GM23248 (cell line): Measurements from ENCODE around the gene SLC30A7. TPM values are rescaled to one million over a fixed set of nuclear protein-coding genes. Genes with fewer than 3 reads are reported as not detected.

Experiments
- DNase-seq: peaks from one replicate; pipeline ENCODE4 v3.0.0-alpha.2; 2015
- H2AFZ ChIP-seq: fragments of 200-600 bp; sonication (generic); 2 replicates; pipeline ENCODE4 v1.6.1; 2016; ENCODE audit warnings: antibody characterized with exemption
- H3F3A ChIP-seq: fragments of 200-600 bp; sonication (generic); 2 replicates; pipeline ENCODE4 v1.6.1; 2016; ENCODE audit warnings: mild to moderate bottlenecking, antibody characterized with exemption, mixed run types; ENCODE audit not compliant: insufficient read depth
- H3K27ac ChIP-seq: fragments of 200-600 bp; sonication (generic); 2 replicates; pipeline ENCODE4 v1.5.1; 2016; ENCODE audit warnings: mild to moderate bottlenecking
- H3K27me3 ChIP-seq: fragments of 200-600 bp; sonication (generic); replicated peaks from 2 replicates; pipeline ENCODE4 v1.6.1; 2016; ENCODE audit warnings: mild to moderate bottlenecking; ENCODE audit not compliant: insufficient read depth
- H3K36me3 ChIP-seq: fragments of 200-600 bp; sonication (generic); 2 replicates; pipeline ENCODE4 v1.6.1; 2016; ENCODE audit warnings: low read depth, mild to moderate bottlenecking
- H3K4me1 ChIP-seq: fragments of 200-600 bp; sonication (generic); 2 replicates; pipeline ENCODE4 v1.6.1; 2016; ENCODE audit warnings: mild to moderate bottlenecking; ENCODE audit not compliant: insufficient read depth
- H3K4me2 ChIP-seq: fragments of 200-600 bp; sonication (generic); one replicate; pipeline ENCODE4 v1.6.1; 2016; ENCODE audit warnings: mild to moderate bottlenecking; ENCODE audit not compliant: unreplicated experiment
- H3K4me3 ChIP-seq: fragments of 200-600 bp; sonication (generic); 2 replicates; pipeline ENCODE4 v1.5.1; 2016; ENCODE audit warnings: mild to moderate bottlenecking
- H3K79me2 ChIP-seq: fragments of 200-600 bp; sonication (generic); 2 replicates; pipeline ENCODE4 v1.6.1; 2016; ENCODE audit warnings: mild to moderate bottlenecking; ENCODE audit not compliant: insufficient read depth
- H3K9ac ChIP-seq: fragments of 200-600 bp; sonication (generic); 2 replicates; pipeline ENCODE4 v1.6.1; 2016; ENCODE audit warnings: mild to moderate bottlenecking
- H3K9me2 ChIP-seq: fragments of 200-600 bp; sonication (generic); 2 replicates; pipeline ENCODE4 v1.6.1; 2016; ENCODE audit warnings: mixed run types, mild to moderate bottlenecking, moderate library complexity; ENCODE audit not compliant: insufficient read depth
- H3K9me3 ChIP-seq: fragments of 200-600 bp; sonication (generic); one replicate; pipeline ENCODE4 v1.6.1; 2017; ENCODE audit warnings: low read depth
- H4K20me1 ChIP-seq: fragments of 200-600 bp; sonication (generic); 2 replicates; pipeline ENCODE4 v1.6.0; 2016; ENCODE audit not compliant: insufficient read depth
- EZH2 ChIP-seq: fragments of 200-600 bp; sonication (generic); IDR thresholded peaks from 2 replicates; pipeline ENCODE4 v1.6.1; 2018; ENCODE audit warnings: antibody characterized with exemption, mild to moderate bottlenecking; ENCODE audit not compliant: insufficient read depth, poor library complexity, severe bottlenecking
- EZH2phosphoT487 ChIP-seq: fragments of 200-600 bp; sonication (generic); IDR thresholded peaks from 2 replicates; pipeline ENCODE4 v1.6.1; 2018; ENCODE audit warnings: antibody characterized with exemption, moderate library complexity, mild to moderate bottlenecking, low read depth; ENCODE audit not compliant: insufficient read depth
- WGBS, 2 experiments: methylation state at CpG; one replicate each; pipeline ENCODE4 v1.1.6; 2015 to 2017; ENCODE audit warnings: low lambda C conversion rate in 2 of 2, low coverage in 1 of 2; ENCODE audit errors: missing lambda C conversion rate in 2 of 2; 5-methylcytosine and 5-hydroxymethylcytosine counted together
- in situ Hi-C: fragments of 300-500 bp; cut with MboI; formaldehyde crosslinking; loops from 2 replicates; pipeline ENCODE4 v1.15.0; 2020
- polyA plus RNA-seq: library from polyadenylated mRNA; unstranded; fragments of >200 nt; fragmentation: Nextera tagmentation; extraction: Ambion mirVana; gene quantifications from 2 replicates; pipeline ENCODE4 v1.2.1, GENCODE V29; 2016
- total RNA-seq: library from RNA; depleted of rRNA; stranded (reverse); fragments of >200 nt; shearing (Covaris generic); gene quantifications from 2 replicates; pipeline ENCODE4 v1.2.3, GENCODE V29; 2014

Gene SLC30A7
- total and polyA plus RNA-seq, 2 experiments from 2014 or later, result 35.2 to 65.7 TPM

DNA sequence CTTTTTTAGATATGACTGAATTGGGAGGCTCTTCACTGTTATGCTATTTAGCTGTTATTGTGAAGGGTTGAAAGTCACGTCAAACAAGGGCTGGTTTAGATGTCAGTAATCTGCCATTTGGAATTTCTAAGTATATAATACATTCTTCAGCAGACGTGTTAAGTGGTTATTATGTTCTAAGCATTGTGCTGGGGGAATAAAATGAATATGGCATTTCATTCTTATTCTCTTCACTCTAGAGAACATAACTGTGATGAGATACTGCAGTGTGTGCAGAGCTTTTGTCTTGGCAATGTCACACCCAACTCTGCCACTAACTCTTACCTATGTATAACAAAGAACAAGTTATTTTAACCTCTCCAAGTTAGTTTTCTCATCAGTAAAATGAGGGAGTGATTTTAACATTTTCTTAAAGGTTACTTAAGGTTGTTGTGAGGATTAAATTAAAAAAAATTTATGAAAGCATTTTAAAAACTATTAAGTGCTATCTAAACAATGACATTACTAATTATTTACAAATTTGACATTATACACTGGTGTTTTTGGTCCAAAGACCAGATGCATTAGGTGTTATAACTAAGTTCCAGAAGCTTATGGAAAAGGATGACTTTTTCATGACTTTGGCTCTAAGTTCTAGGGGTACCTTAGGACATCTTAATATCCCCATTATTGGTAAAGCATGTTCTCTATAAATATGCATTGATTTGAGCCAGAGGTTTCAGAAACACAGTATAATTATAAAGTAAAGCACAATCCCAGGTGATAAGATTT is 58.3 kb downstream of the SLC30A7 start:
- Histone ChIP-seq H2AFZ (no peak overlapping the region), H3K4me1 (peaks cover 39% of the 10 kb centered on the region), H3K4me2 (no peak overlapping the region), H3K9me3 (no peaks in the 10 kb centered on the region), H3K9me2 (no peaks in the 10 kb centered on the region), H3K79me2 (peaks cover 58% of the 10 kb centered on the region), H3K27me3 (no peaks in the 10 kb centered on the region), H4K20me1 (no peaks in the 10 kb centered on the region), H3K27ac (no peak overlapping the region), H3F3A (peaks cover 38% of the 10 kb centered on the region), H3K9ac (no peak overlapping the region), H3K36me3 (peaks cover 12% of the 10 kb centered on the region; the same call in 1 of the 2 replicates), H3K4me3 (no peak overlapping the region)
- 95 to 98% methylated on average over 2 of the region's 2 CpGs for WGBS, 2 experiments
- TF ChIP-seq EZH2 (no peak), EZH2phosphoT487 (no peak)
- in situ Hi-C loops, result no loop called here
- DNase-seq, result no peak

DNA sequence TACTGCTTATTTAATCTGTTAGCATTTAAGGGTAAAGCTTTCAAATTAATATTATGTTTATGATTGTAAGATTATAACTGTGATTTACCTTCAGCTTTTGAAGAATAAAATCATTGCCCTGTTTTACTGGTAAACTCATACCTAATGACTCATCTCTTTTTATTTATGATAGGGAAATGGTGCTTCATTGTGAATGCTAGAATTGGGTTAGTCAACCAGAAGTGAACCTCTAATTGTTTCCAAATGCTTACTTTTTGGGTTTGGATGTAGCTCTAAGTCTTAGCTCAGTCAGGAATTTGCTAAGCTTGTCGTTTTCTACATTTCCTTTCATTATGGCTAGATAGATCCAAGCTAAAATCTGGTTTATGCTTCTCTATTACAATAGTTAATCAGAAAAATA is 59.4 kb downstream of the SLC30A7 start:
- DNase-seq, result peak; percentile 94
- Histone ChIP-seq H3K4me3 (peak overlapping the region; percentile 61), H3K9me3 (no peaks in the 10 kb centered on the region), H3K79me2 (peaks cover 55% of the 10 kb centered on the region), H3K27me3 (no peaks in the 10 kb centered on the region), H3K9me2 (no peaks in the 10 kb centered on the region), H3K36me3 (peaks cover 12% of the 10 kb centered on the region; the same call in 1 of the 2 replicates), H3K4me2 (peak overlapping the region; percentile 97), H3K4me1 (peaks cover 47% of the 10 kb centered on the region), H2AFZ (no peak overlapping the region), H4K20me1 (no peaks in the 10 kb centered on the region), H3K27ac (peak overlapping the region; percentile 60), H3F3A (peaks cover 42% of the 10 kb centered on the region), H3K9ac (peak overlapping the region; percentile 38)
- in situ Hi-C loops, result no loop called here
- WGBS, 2 experiments, result 0 to 5% methylated on average over 1 of the region's 1 CpG
- no peak for TF ChIP-seq EZH2
- no peak for TF ChIP-seq EZH2phosphoT487

DNA sequence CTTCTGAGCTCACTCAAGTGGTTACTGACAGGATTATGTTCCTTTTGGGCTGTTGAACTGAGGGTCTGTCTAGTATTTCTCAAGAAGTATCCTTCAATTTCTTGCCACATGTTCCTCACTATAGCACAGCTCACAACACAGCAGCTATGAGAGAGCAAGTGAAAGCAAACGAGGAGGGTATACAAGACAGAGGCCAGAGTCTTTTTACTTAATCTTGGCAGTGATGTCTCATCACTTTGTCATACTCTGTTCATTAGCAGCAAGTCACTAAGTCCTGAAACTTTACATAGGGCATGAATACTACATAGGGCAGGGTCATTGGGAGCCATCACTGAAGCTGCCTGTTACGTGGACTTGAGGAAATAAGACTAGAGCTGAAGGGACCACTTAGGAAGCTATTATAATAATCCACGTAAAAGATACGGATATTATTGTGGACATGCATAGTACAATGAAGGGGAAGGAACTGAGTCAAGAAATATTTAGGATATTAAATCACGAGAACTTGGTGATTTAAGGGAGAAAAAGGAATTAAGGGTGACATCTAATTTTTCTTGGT is 63.7 kb downstream of the SLC30A7 start:
- in situ Hi-C loops, result no loop called here
- H3K27me3 ChIP-seq, result no peaks in the 10 kb centered on the region
- no peaks in the 10 kb centered on the region for H4K20me1 ChIP-seq
- H3K9me2 ChIP-seq, result no peaks in the 10 kb centered on the region
- H3K79me2 ChIP-seq, result peaks cover 68% of the 10 kb centered on the region
- no peak overlapping the region for H3K27ac ChIP-seq
- H3K9ac ChIP-seq, result no peak overlapping the region
- no peaks in the 10 kb centered on the region for H3K9me3 ChIP-seq
- TF ChIP-seq EZH2phosphoT487 (no peak), EZH2 (no peak)
- no peak overlapping the region for H3K4me3 ChIP-seq
- 74% methylated on average over 5 of the region's 5 CpGs for WGBS, 2 experiments
- peaks cover 33% of the 10 kb centered on the region for H3K4me1 ChIP-seq
- peaks cover 27% of the 10 kb centered on the region for H3K36me3 ChIP-seq
- peaks cover 20% of the 10 kb centered on the region for H3F3A ChIP-seq
- H2AFZ ChIP-seq, result no peak overlapping the region
- peak; percentile 46 for DNase-seq
- no peak overlapping the region for H3K4me2 ChIP-seq

DNA sequence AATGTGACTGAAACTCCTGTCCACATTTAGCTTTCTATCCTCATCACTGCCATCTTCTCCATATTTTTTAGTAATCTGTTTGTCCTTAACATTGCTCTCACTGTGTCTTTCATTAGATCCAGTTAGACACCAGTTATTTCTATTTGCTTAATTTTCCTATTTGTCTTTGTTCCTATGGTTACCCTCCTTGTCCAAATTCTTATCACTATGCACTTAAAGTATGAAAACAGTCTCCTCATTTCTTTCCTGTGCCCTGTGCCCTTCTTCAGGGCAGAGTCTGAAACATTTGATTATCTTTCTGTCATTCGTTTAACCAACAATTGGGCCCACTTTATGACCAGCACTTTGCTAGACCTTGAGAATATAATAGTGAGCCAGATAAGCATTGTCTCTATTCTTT is 64.2 kb downstream of the SLC30A7 start:
- H3K4me2 ChIP-seq, result no peak overlapping the region
- in situ Hi-C loops, result no loop called here

More for the DNA sequence above, 64.2 kb downstream of the SLC30A7 start:
- WGBS, 2 experiments, result 100% methylated on average over 1 of the region's 1 CpG
- no peak for DNase-seq
- Histone ChIP-seq H3K4me1 (peaks cover 28% of the 10 kb centered on the region), H3K27me3 (no peaks in the 10 kb centered on the region), H3K79me2 (peaks cover 67% of the 10 kb centered on the region), H3K36me3 (peaks cover 29% of the 10 kb centered on the region), H2AFZ (no peak overlapping the region), H4K20me1 (no peaks in the 10 kb centered on the region), H3K9ac (no peak overlapping the region), H3F3A (peaks cover 18% of the 10 kb centered on the region), H3K4me3 (no peak overlapping the region), H3K9me3 (no peaks in the 10 kb centered on the region), H3K27ac (no peak overlapping the region), H3K9me2 (no peaks in the 10 kb centered on the region)
- TF ChIP-seq EZH2phosphoT487 (no peak), EZH2 (no peak)
